D721Med (cell line): Measurements from ENCODE around the gene UBR4.

Experiments used
- DNase-seq: peaks from one replicate; pipeline ENCODE4 v3.0.0; 2011; ENCODE audit warnings: low spot score; ENCODE audit not compliant: insufficient read length
- FAIRE-seq: peaks from 2 replicates; lab custom pipeline; 2011; peaks lifted over from hg19 to GRCh38; lab: Jason Lieb, UNC
- TF ChIP-seq, protein P1 (sequence below): IDR thresholded peaks from 2 replicates; pipeline ENCODE4 v1.5.1; 2012; ENCODE audit warnings: mild to moderate bottlenecking, control low read depth; ENCODE audit not compliant: insufficient read depth; ENCODE audit errors: missing control alignments

UBR4 gene

DNA sequence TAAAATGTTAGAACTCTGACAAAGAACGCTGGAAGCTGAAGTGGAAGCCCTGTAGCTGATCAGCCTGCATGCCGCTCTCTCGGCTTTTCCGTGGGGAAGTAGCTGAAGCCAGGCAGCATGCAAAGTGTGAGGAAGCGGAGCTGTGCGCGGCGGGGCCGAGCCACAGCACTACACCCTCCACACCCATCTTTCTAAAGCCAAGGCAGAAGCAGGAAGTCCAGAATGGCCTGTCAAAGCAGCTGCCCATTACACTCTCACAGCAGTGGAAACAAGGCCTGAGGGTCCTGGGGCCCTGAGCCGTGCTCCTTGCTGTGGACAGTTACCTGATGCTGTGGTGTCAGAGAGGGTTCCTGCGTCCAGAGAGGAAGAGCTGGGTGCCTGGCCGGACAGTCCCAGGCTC, 69.6 kb downstream of the UBR4 start:
- TF ChIP-seq, protein P1, sequence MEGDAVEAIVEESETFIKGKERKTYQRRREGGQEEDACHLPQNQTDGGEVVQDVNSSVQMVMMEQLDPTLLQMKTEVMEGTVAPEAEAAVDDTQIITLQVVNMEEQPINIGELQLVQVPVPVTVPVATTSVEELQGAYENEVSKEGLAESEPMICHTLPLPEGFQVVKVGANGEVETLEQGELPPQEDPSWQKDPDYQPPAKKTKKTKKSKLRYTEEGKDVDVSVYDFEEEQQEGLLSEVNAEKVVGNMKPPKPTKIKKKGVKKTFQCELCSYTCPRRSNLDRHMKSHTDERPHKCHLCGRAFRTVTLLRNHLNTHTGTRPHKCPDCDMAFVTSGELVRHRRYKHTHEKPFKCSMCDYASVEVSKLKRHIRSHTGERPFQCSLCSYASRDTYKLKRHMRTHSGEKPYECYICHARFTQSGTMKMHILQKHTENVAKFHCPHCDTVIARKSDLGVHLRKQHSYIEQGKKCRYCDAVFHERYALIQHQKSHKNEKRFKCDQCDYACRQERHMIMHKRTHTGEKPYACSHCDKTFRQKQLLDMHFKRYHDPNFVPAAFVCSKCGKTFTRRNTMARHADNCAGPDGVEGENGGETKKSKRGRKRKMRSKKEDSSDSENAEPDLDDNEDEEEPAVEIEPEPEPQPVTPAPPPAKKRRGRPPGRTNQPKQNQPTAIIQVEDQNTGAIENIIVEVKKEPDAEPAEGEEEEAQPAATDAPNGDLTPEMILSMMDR: no peak
- FAIRE-seq: no peak
- no peak for DNase-seq

DNA sequence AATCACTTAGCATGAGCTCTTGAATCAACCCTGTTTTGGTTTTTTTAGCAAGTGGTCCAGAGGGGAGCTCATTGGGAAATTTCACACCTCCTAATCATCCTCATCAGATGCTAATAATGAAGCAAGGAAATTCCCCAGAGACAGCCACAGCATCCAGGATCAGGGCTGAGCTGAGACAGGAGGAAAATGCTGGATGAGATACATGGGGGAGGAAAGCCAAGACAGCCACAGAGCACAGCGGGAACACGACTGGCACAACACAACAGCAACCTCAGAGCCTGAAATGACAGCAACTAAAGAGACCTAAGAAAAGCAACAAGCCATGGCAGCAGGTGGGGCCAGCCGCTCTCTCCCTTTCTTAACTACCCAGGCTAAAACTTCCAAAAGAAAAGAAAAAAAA, 70.4 kb downstream of the UBR4 start:
- TF ChIP-seq, protein P1: no peak
- no peak for DNase-seq
- no peak for FAIRE-seq

DNA sequence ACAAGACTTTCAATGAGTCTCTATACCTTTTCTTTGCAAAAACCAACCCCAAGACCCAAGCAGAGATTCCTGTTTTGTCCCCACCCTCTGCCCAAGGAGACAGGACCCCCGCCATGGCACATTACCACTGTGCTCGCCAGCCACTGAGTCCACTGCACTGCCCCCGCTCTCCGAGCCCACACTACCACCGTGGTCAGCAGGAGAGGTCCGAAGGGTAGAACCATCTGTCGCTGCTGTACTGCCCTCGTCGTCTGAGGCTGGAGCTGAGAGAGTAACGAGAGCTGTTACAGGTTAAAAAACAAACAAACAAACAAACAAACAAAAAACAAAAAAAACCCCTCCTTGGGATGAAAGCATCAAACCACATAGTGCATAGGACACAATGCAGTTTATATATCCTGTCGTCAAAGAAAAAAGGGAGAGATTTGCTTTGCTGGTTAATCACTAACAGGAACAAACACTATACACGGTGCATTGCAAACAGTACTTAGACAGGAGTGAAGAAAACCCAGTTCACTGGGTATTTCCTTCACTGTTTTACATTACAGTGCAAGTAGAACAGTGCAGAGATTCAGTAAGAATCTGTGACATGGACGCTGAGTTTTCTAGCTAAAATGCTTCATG, 71.0 kb downstream of the UBR4 start:
- TF ChIP-seq, protein P1: no peak
- DNase-seq (no peak), FAIRE-seq (no peak)

DNA sequence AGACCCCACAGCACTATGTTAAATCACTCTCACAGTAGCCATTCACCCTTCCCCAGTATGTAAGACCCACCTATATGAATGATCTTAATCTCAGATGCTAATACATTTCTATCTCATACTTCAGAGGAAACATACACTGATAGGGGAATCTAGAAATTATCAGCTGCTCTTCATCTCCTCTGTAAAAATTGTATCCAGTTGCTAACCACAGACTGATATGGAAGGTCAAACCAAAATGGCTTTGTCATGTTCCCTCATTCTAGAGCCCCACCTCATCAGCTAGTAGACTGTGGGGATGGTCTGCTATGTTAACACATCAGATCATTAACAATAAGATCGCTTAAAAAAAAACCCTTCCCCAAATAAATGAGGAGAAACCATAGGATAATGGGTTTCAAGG, 71.7 kb downstream of the UBR4 start:
- FAIRE-seq: no peak
- TF ChIP-seq, protein P1: no peak
- no peak for DNase-seq

DNA sequence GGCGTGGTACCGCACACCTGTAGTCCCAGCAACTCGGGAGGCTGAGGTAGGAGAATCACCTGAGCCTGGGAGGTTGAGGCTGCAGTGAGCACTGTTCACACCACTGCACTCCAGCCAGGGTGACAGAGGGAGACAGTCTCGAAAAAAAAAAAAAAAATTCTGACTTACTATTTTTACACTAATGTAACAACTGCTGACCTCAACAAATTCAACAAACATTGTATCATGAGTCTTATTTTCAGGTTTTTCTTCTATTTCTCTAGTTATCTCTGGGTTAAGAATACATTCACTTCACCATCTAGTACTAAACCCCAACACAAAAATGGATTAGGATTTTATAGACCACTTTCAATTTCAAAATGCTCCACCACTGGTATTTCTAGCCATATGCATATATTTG, 72.9 kb downstream of the UBR4 start:
- DNase-seq: no peak
- TF ChIP-seq, protein P1: no peak

DNA sequence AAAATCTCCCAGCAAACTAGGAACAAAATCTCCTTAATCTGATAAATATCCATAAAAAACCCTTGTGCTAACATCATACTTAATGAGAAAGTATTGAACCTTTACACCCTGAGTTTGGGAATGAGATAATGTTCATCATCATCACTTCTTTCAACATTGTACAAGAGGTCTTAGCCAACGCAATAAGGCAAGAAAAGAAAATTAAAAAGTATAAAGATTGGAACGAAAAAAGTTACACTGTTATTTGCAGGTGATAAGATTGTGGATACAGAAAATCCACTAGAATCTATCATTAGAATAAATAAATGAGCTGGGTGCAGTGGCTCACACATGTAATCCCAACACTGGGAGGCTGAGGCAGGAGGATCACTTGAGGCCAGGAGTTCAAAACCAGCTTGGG, 76.7 kb downstream of the UBR4 start:
- DNase-seq (no peak), FAIRE-seq (no peak)
- TF ChIP-seq, protein P1: no peak

More for the DNA sequence above, 72.9 kb downstream of the UBR4 start:
- FAIRE-seq: no peak

DNA sequence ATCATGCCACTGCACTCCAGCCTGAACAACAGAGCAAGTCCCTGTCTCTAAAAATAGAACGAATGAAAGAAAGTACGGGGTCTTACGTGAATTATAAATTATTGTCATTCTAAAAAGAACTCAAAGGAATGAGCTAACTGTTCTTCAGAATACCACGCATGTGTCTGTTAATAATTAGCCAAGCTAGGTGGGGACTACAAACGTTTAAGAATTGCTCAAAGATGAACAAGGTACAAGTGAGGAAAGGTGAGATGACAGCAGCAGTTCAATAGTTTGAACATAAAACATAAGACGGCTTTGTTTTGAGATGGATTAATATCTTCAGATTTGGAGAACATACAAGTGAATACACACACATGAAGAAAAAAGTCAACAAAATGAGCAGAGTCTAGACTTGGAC, 79.6 kb downstream of the UBR4 start:
- no peak for DNase-seq
- FAIRE-seq: no peak
- TF ChIP-seq, protein P1: no peak
